ENCODE results near the gene SLX9. TPM values are rescaled to one million over a fixed set of nuclear protein-coding genes. Genes with fewer than 3 reads are reported as not detected.

SLX9 gene
- total RNA-seq, 4 donors from 2014 or later = 8.6 to 24.3 (median 10.5) TPM; not detected in 1

DNA sequence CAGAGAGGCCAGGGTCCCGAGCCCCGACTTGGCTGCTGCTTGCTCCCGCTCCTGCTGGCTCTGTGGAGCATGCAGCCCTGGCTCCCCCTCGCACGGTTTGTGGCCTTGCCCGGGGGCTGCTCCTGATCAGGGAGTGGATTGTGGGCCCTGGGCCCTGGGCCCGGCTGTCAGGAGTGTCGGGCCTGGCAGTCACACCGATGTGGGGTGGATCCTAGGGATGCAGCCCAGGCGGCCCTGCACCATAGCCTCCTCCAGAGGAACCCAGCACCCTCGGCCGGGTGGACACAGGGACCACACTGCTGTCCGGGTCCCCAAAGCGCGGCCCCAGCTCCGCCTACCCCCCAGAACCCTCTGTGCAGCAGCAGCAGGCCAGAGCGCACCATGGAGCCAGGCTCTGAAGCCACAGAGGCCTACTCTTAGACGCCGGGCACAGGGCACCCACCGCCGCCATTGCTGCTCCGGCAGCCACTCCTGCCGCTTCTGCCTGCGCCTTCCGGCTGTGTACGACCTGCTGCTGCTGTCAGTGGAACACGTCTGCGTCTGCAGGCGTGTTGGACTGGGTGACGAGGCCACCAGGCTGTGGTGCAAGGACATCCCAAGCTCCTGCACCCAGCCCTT, 9.4 kb downstream of the SLX9 start:
- no peaks in the 10 kb centered on the region for H3K36me3 ChIP-seq
- DNase-seq = peak in 1 of 2 donors; percentile 18
- intact Hi-C loops (cut with DNase I; ENCODE audit: low total_unique reads) = loop anchor here (5.0 kb wide), 1 partner anchor 188 kb away; no protein-coding TSS in a partner anchor
- TF ChIP-seq, protein P1, sequence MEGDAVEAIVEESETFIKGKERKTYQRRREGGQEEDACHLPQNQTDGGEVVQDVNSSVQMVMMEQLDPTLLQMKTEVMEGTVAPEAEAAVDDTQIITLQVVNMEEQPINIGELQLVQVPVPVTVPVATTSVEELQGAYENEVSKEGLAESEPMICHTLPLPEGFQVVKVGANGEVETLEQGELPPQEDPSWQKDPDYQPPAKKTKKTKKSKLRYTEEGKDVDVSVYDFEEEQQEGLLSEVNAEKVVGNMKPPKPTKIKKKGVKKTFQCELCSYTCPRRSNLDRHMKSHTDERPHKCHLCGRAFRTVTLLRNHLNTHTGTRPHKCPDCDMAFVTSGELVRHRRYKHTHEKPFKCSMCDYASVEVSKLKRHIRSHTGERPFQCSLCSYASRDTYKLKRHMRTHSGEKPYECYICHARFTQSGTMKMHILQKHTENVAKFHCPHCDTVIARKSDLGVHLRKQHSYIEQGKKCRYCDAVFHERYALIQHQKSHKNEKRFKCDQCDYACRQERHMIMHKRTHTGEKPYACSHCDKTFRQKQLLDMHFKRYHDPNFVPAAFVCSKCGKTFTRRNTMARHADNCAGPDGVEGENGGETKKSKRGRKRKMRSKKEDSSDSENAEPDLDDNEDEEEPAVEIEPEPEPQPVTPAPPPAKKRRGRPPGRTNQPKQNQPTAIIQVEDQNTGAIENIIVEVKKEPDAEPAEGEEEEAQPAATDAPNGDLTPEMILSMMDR (IDR thresholded peaks at IDR 0.05) = no peak
- TF ChIP-seq POLR2A (IDR thresholded peaks at IDR 0.05) = no peak
- H3K27ac ChIP-seq = peak overlapping the region; percentile 36 to 62
- no peaks in the 10 kb centered on the region for H3K9me3 ChIP-seq
- H3K4me1 ChIP-seq = peaks cover 0 to 3% of the 10 kb centered on the region in 2 donors
- no peaks in the 10 kb centered on the region for H3K27me3 ChIP-seq
- no peak overlapping the region for H3K4me3 ChIP-seq

DNA sequence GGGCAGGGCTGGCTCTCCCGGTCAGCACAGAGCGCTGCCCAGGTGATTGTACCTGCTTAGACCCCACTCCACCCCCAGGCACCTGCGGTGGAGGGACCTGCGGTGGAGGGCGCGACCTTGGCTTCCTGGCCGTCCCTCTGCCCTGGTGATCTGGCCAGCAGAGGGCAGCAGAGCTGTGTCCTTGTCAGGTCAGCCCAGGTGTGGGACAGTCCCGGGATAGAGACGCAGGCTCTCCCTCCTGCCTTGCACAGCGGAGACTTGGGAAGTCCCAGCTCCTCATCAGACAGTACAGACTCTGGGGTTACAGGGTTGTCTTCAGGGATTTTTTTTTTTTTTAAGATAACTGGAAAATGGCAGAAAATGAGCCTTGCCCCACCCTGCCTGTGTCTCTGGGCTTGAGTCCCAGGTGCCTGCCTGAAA, 10.0 kb downstream of the SLX9 start:
- Histone ChIP-seq H3K27ac (peak overlapping the region; percentile 36 to 62), H3K36me3 (no peaks in the 10 kb centered on the region), H3K4me1 (peaks cover 0 to 3% of the 10 kb centered on the region in 2 donors), H3K9me3 (no peaks in the 10 kb centered on the region), H3K4me3 (no peak overlapping the region), H3K27me3 (no peaks in the 10 kb centered on the region)
- TF ChIP-seq, protein P1 (IDR thresholded peaks at IDR 0.05) = peak; percentile 90 to 95 (median 94)
- no peak for TF ChIP-seq POLR2A (IDR thresholded peaks at IDR 0.05)
- DNase-seq = peak; percentile 87 to 90
- intact Hi-C loops (cut with DNase I; ENCODE audit: low total_unique reads) = loop anchor here (5.0 kb wide), 1 partner anchor 188 kb away; no protein-coding TSS in a partner anchor

DNA sequence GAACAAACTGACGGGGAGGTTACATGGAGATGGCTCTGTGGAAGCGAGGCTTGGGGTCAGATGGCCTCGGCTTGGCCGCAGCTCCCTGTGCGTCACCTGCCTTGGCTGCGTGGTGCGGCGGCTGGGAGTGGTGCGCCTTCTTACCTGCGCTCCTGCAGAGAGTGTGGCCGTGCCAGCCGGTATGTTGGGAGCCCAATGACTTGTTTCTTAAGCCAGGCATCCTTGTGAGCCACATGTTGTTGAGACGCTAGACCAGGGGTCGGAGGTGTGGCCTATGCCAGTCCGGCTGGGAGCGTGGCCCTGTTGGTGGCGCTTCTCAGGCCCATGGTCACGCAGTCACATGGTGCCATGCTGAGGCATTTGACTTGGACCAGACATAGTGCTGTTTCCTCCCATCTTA, 10.5 kb downstream of the SLX9 start:
- no peaks in the 10 kb centered on the region for H3K9me3 ChIP-seq
- no peak overlapping the region for H3K4me3 ChIP-seq
- no peaks in the 10 kb centered on the region for H3K36me3 ChIP-seq
- TF ChIP-seq POLR2A (IDR thresholded peaks at IDR 0.05) = no peak
- TF ChIP-seq, protein P1 (IDR thresholded peaks at IDR 0.05) = no peak
- intact Hi-C loops (cut with DNase I; ENCODE audit: low total_unique reads) = no loop called here
- H3K27ac ChIP-seq = peak overlapping the region; percentile 36 to 62
- H3K4me1 ChIP-seq = peaks cover 0 to 3% of the 10 kb centered on the region in 2 donors
- DNase-seq = no peak
- H3K27me3 ChIP-seq = no peaks in the 10 kb centered on the region

DNA sequence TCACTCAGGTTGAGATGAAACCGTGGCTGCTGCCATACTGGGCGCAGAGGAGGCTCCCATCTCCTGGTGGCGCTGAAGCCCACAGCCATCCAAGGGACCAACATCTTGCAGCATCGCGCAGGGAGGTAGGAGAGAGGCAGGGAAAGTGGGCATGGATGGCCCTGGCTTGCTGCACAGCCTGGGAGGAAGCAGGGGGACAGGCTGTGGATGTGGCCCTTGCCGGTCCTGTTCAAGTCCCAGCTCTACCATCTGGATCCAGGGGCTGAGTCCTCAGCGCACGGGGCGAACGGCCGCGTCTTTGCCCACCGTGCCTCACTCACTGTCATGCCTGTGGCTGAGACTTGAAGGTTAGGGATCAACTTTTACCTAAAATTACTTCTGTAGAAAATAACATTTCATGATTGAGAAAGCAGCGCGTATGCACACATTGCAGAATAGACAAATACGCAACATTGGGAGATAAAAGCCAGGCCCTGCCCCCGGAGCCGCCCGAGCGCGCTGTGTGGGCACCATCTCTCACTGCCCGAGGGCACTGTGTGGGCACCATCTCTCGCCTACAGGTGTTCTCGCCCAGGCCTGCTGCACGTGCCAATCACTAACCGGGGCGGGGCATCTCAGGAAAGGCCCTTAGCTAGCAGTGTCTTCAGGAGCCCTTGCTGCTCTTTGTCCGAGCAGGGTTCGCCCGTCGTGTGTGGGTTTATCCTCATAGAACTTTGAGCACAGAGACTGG, 11.5 kb downstream of the SLX9 start:
- DNase-seq = no peak
- Histone ChIP-seq H3K4me1 (peaks cover 0 to 3% of the 10 kb centered on the region in 2 donors), H3K4me3 (no peak overlapping the region), H3K9me3 (no peaks in the 10 kb centered on the region), H3K36me3 (no peaks in the 10 kb centered on the region), H3K27me3 (no peaks in the 10 kb centered on the region), H3K27ac (no peak overlapping the region)
- intact Hi-C loops (cut with DNase I; ENCODE audit: low total_unique reads) = no loop called here
- no peak for TF ChIP-seq POLR2A (IDR thresholded peaks at IDR 0.05)
- TF ChIP-seq, protein P1 (IDR thresholded peaks at IDR 0.05) = no peak

Data from uterus (tissue), 4 donors.